Liver (tissue), 9 donors: ENCODE measurements around the gene PCGF2. TPM values are rescaled to one million over a fixed set of nuclear protein-coding genes. Genes with fewer than 3 reads are reported as not detected.

ENCODE experiments used
- DNase-seq: peaks from one replicate; pipeline ENCODE4 v3.0.0-alpha.2; 2017; ENCODE audit warnings: low spot score
- H3K27ac ChIP-seq, 2 donors: one replicate each; pipeline ENCODE4 v1.7.0; 2013; ENCODE audit warnings: inconsistent platforms in 2 of 2, low read length in 2 of 2, control low read depth in 1 of 2, low read depth in 1 of 2, mild to moderate bottlenecking in 1 of 2
- H3K27me3 ChIP-seq, 4 donors: one replicate each; pipeline versions ENCODE4 v1.6.1 to v1.7.0; 2013; ENCODE audit warnings: low read length in 3 of 4, inconsistent platforms in 1 of 4, mild to moderate bottlenecking in 1 of 4, moderate library complexity in 1 of 4; ENCODE audit not compliant: control insufficient read depth in 4 of 4, insufficient read depth in 4 of 4
- H3K36me3 ChIP-seq, 4 donors: one replicate each; pipeline versions ENCODE4 v1.6.1 to v1.7.0; 2013; ENCODE audit warnings: low read length in 3 of 4, mild to moderate bottlenecking in 3 of 4, low read depth in 1 of 4, moderate library complexity in 1 of 4; ENCODE audit not compliant: control insufficient read depth in 4 of 4, insufficient read depth in 3 of 4
- H3K4me1 ChIP-seq, 4 donors: one replicate each; pipeline versions ENCODE4 v1.6.1 to v1.7.0; 2013; ENCODE audit warnings: low read length in 3 of 4, mild to moderate bottlenecking in 3 of 4, moderate library complexity in 1 of 4; ENCODE audit not compliant: control insufficient read depth in 4 of 4, insufficient read depth in 4 of 4
- H3K4me3 ChIP-seq, 3 donors: one replicate each; pipeline versions ENCODE4 v1.6.1 to v1.7.0; 2013; ENCODE audit warnings: low read length in 3 of 3, control low read depth in 1 of 3, low read depth in 1 of 3, mild to moderate bottlenecking in 1 of 3
- H3K9ac ChIP-seq, 2 donors: one replicate each; pipeline ENCODE4 v1.7.0; 2013; ENCODE audit warnings: low read length in 2 of 2, mild to moderate bottlenecking in 2 of 2, moderate library complexity in 2 of 2, control low read depth in 1 of 2, low read depth in 1 of 2
- H3K9me3 ChIP-seq, 4 donors: one replicate each; pipeline versions ENCODE4 v1.6.1 to v1.7.0; 2013; ENCODE audit warnings: low read length in 3 of 4; ENCODE audit not compliant: control insufficient read depth in 4 of 4
- ATF3 ChIP-seq: IDR thresholded peaks from 2 replicates; pipeline ENCODE4 v1.6.1; 2016; ENCODE audit warnings: antibody characterized with exemption
- CTCF ChIP-seq: fragments of 150-350 bp; IDR thresholded peaks from 2 replicates; pipeline ENCODE4 v1.5.1; 2017; ENCODE audit warnings: improper control_type of control experiment, low read depth, low read length; ENCODE audit not compliant: missing input control
- EGR1 ChIP-seq, 2 donors: IDR thresholded peaks; 2 replicates each; pipeline ENCODE4 v1.6.1; 2016 to 2018; ENCODE audit warnings: antibody characterized with exemption in 2 of 2, low read depth in 2 of 2
- FOXA1 ChIP-seq: IDR thresholded peaks from 2 replicates; pipeline ENCODE4 v1.6.1; 2016; ENCODE audit warnings: antibody characterized with exemption
- FOXA2 ChIP-seq: IDR thresholded peaks from 2 replicates; pipeline ENCODE4 v1.6.1; 2016; ENCODE audit warnings: antibody characterized with exemption
- GABPA ChIP-seq, 2 donors: IDR thresholded peaks in 1 of 2; conservative IDR thresholded peaks in 1 of 2; 2 replicates each; pipeline ENCODE4 v1.6.1; 2016; ENCODE audit warnings: antibody characterized with exemption in 2 of 2, mild to moderate bottlenecking in 1 of 2, moderate library complexity in 1 of 2
- HNF4G ChIP-seq: IDR thresholded peaks from 2 replicates; pipeline ENCODE4 v1.6.1; 2016; ENCODE audit warnings: antibody characterized with exemption
- NR2F2 ChIP-seq: IDR thresholded peaks from 2 replicates; pipeline ENCODE4 v1.6.1; 2016; ENCODE audit warnings: antibody characterized with exemption
- RAD21 ChIP-seq, 2 donors: IDR thresholded peaks; 2 replicates each; pipeline ENCODE4 v1.6.1; 2016; ENCODE audit warnings: antibody characterized with exemption in 2 of 2, mild to moderate bottlenecking in 2 of 2
- RXRA ChIP-seq, 2 donors: IDR thresholded peaks; 2 replicates each; pipeline ENCODE4 v1.6.1; 2017 to 2018; ENCODE audit warnings: antibody characterized with exemption in 2 of 2, mild to moderate bottlenecking in 1 of 2
- SP1 ChIP-seq: IDR thresholded peaks from 2 replicates; pipeline ENCODE4 v1.6.1; 2018; ENCODE audit warnings: antibody characterized with exemption, mild to moderate bottlenecking
- TAF1 ChIP-seq: conservative IDR thresholded peaks from 2 replicates; pipeline ENCODE4 v1.6.1; 2016; ENCODE audit warnings: antibody characterized with exemption, mild to moderate bottlenecking
- YY1 ChIP-seq: IDR thresholded peaks from 2 replicates; pipeline ENCODE4 v1.6.1; 2016; ENCODE audit warnings: antibody characterized with exemption, mild to moderate bottlenecking
- ZBTB33 ChIP-seq: IDR thresholded peaks from 2 replicates; pipeline ENCODE4 v1.6.1; 2016; ENCODE audit warnings: antibody characterized with exemption
- WGBS: extraction: QIAGEN DNeasy Blood & Tissue Kit; methylation state at CpG from one replicate; pipeline ENCODE4 v1.1.7; 2013; 5-methylcytosine and 5-hydroxymethylcytosine counted together
- polyA plus RNA-seq, 2 donors: library from polyadenylated mRNA; stranded (reverse) in 1 of 2; unstranded in 1 of 2; fragments of 200-250 nt in 1 of 2; fragments of >200 nt in 1 of 2; fragmentation: Nextera tagmentation in 1 of 2; extraction: Ambion mirVana in 1 of 2; gene quantifications; one replicate each; pipeline versions ENCODE4 v1.2.1 to v1.2.3, GENCODE V29; 2013 to 2015
- total RNA-seq, 2 donors: library from RNA; depleted of rRNA; stranded (reverse); fragments of >200 nt; gene quantifications; one replicate each; pipeline ENCODE4 v1.2.3, GENCODE V29; 2014
- donor health status: healthy.
- donor health status: healthy.
- donor health status: healthy.
- donor health status: healthy.
- donor health status: healthy.

PCGF2 gene
- total and polyA plus RNA-seq, 4 donors = 1.2 to 3.2 (median 1.8) TPM

GRCh38 chr17:38715216-38715943 lies 32.8 kb downstream of the PCGF2 start:
- H3K9me3 ChIP-seq = no peaks in the 10 kb centered on the region
- no peak overlapping the region for H3K9ac ChIP-seq
- H3K27me3 ChIP-seq = no peaks in the 10 kb centered on the region
- TF ChIP-seq SP1 (no peak), TAF1 (no peak), FOXA1 (no peak), RAD21 (IDR thresholded peaks at IDR 0.05) (no peak), ZBTB33 (no peak), CTCF (no peak), RXRA (IDR thresholded peaks at IDR 0.05) (no peak), FOXA2 (no peak)
- DNase-seq = no peak
- WGBS = 91% methylated on average over 9 of the region's 9 CpGs
- H3K4me3 ChIP-seq = no peak overlapping the region
- H3K36me3 ChIP-seq = peaks cover 6 to 47% (median 15%) of the 10 kb centered on the region in 4 donors
- H3K4me1 ChIP-seq = peaks cover 0 to 4% (median 0%) of the 10 kb centered on the region in 4 donors
- no peak overlapping the region for H3K27ac ChIP-seq

GRCh38 chr17:38713456-38714075 lies 34.6 kb downstream of the PCGF2 start:
- Histone ChIP-seq H3K4me1 (peaks cover 0 to 4% (median 0%) of the 10 kb centered on the region in 4 donors), H3K9ac (no peak overlapping the region), H3K9me3 (no peaks in the 10 kb centered on the region), H3K36me3 (peaks cover 6 to 49% (median 15%) of the 10 kb centered on the region in 4 donors), H3K4me3 (no peak overlapping the region), H3K27ac (no peak overlapping the region), H3K27me3 (no peaks in the 10 kb centered on the region)
- WGBS = 87% methylated on average over 11 of the region's 11 CpGs
- DNase-seq = no peak
- TF ChIP-seq CTCF = no peak

- Histone ChIP-seq H3K4me3 (no peak overlapping the region), H3K36me3 (peaks cover 6 to 47% (median 15%) of the 10 kb centered on the region in 4 donors), H3K27ac (no peak overlapping the region), H3K4me1 (peaks cover 0 to 4% (median 0%) of the 10 kb centered on the region in 4 donors), H3K27me3 (no peaks in the 10 kb centered on the region), H3K9ac (no peak overlapping the region), H3K9me3 (no peaks in the 10 kb centered on the region)
- 97% methylated on average over 10 of the region's 10 CpGs for WGBS
- TF ChIP-seq GABPA (IDR thresholded peaks at IDR 0.05 in 1 of 2, conservative IDR thresholded peaks at IDR 0.05 in 1 of 2) = no peak
- no peak for TF ChIP-seq YY1
- no peak for TF ChIP-seq ATF3
- TF ChIP-seq HNF4G = no peak
- no peak for TF ChIP-seq EGR1 (IDR thresholded peaks at IDR 0.05; ENCODE audit: low read depth in 2 of 2)
- TF ChIP-seq NR2F2 = no peak
- no peak for TF ChIP-seq RXRA (IDR thresholded peaks at IDR 0.05)
- DNase-seq = no peak
Observed at GRCh38 chr17:38712593-38712992, 35.5 kb downstream of the PCGF2 start.
